Esophagus muscularis mucosa (tissue), 4 donors: Measurements from ENCODE around the gene HHIPL1. TPM values are rescaled to one million over a fixed set of nuclear protein-coding genes. Genes with fewer than 3 reads are reported as not detected.
A peak's percentile ranks its signal among the peaks of the same experiment; 100 is the strongest.

Source experiments
- DNase-seq: peaks from one replicate; pipeline ENCODE4 v3.0.0-alpha.2; 2017; ENCODE audit errors: extremely low spot score
- H3K27ac ChIP-seq, 4 donors: fragments of 200-600 bp; sonication (generic); replicated peaks in 1 of 4; 1 replicate in 3 of 4; 2 replicates in 1 of 4; pipeline ENCODE4 v1.5.1; 2016 to 2019; ENCODE audit warnings: mild to moderate bottlenecking in 1 of 4
- H3K27me3 ChIP-seq, 4 donors: fragments of 200-600 bp; sonication (generic); one replicate each; pipeline versions ENCODE4 v1.5.1 to v1.6.0; 2016 to 2019
- H3K36me3 ChIP-seq, 4 donors: fragments of 200-600 bp; sonication (generic); one replicate each; pipeline ENCODE4 v1.5.1; 2016 to 2019
- H3K4me1 ChIP-seq, 4 donors: fragments of 200-600 bp; sonication (generic); one replicate each; pipeline ENCODE4 v1.5.1; 2016 to 2019
- H3K4me3 ChIP-seq, 4 donors: fragments of 200-600 bp; sonication (generic); 1 replicate in 2 of 4; 2 replicates in 2 of 4; pipeline ENCODE4 v1.5.1; 2016 to 2019; ENCODE audit warnings: mild to moderate bottlenecking in 4 of 4, moderate library complexity in 1 of 4
- H3K9me3 ChIP-seq, 4 donors: fragments of 200-600 bp; sonication (generic); 1 replicate in 3 of 4; 2 replicates in 1 of 4; pipeline ENCODE4 v1.5.1; 2016 to 2019
- EP300 ChIP-seq: sonication (generic); formaldehyde crosslinking; IDR thresholded peaks from one replicate; pipeline ENCODE4 v1.6.1; 2017; ENCODE audit warnings: antibody characterized with exemption
- POLR2A ChIP-seq: fragments of 450-650 bp; IDR thresholded peaks from one replicate; pipeline ENCODE4 v1.6.1; 2017; ENCODE audit warnings: antibody characterized with exemption, moderate library complexity, mild to moderate bottlenecking, low read depth
- POLR2AphosphoS5 ChIP-seq, 2 donors: sonication (generic); formaldehyde crosslinking; IDR thresholded peaks; one replicate each; pipeline ENCODE4 v1.6.1; 2017; ENCODE audit warnings: antibody characterized with exemption in 2 of 2
- WGBS: methylation state at CpG from one replicate; pipeline ENCODE4 v1.1.5; 2018; 5-methylcytosine and 5-hydroxymethylcytosine counted together
- intact Hi-C: fragments of 100-400 bp; cut with DNase I; formaldehyde crosslinking; loops from one replicate; pipeline ENCODE4 v1.15.1; 2023
- total RNA-seq, 4 donors: library from RNA; depleted of rRNA; stranded (reverse); fragments of >200 nt; gene quantifications; one replicate each; pipeline versions ENCODE4 v1.1.0 to v1.2.1, GENCODE V29; 2016
- TF ChIP-seq, protein P1 (sequence below), 3 experiments: fragments of 200-600 bp in 2 of 3; fragments of 450-650 bp in 1 of 3; sonication (generic) in 2 of 3; IDR thresholded peaks; one replicate each; pipeline ENCODE4 v1.5.1; 2017 to 2019; ENCODE audit warnings: antibody characterized with exemption in 3 of 3, mild to moderate bottlenecking in 2 of 3, moderate library complexity in 1 of 3

HHIPL1 gene
- total RNA-seq, 4 donors from 2014 or later, result 4.2 to 9.1 (median 5.9) TPM

DNA sequence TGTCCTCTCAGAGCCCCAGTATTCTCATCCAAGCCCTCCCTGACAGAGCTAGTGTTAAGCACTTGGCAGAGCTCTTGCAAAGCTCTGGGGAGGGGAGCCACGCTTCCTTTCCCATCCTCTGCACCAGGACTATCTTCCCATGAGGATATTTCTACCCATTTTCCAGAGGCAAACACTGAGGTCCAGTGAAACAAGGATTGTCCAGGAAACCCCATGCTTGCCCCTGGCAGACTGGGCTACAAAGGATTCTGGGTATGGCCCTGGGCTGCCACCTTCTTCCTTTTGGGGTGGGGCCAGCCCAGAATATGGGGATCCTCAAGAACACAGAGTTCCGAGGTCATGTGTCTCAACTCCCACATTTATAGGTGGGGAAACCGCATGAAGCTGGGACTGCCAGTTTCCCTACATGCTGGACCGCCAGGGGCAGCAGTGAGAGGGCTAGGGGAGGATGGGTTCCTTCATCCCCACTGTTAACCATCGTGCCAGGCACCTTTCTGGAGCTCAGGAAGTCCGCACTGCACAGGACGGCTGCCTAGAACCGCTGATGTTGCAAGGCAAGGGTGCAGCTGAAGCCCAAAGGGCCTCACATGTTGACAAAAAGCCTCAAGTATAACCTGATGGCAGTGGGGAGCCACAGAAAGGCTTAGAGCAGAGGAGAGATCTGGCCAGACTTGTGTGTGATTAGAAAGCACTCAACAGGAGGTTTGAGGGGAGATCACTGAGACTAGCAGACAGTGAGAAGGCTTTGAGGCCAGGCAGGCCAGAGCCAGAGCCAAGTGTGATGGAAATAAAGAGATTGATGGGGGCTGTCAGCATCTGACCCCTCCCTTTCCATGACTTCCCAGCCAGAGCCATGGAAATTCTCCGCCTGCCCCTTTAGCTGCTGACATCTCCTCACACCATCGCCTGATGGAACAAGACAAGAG is 35.4 kb upstream of the HHIPL1 start:
- H3K4me1 ChIP-seq, result peaks cover 7 to 33% (median 12%) of the 10 kb centered on the region in 4 donors
- H3K36me3 ChIP-seq, result no peaks in the 10 kb centered on the region
- TF ChIP-seq, protein P1, sequence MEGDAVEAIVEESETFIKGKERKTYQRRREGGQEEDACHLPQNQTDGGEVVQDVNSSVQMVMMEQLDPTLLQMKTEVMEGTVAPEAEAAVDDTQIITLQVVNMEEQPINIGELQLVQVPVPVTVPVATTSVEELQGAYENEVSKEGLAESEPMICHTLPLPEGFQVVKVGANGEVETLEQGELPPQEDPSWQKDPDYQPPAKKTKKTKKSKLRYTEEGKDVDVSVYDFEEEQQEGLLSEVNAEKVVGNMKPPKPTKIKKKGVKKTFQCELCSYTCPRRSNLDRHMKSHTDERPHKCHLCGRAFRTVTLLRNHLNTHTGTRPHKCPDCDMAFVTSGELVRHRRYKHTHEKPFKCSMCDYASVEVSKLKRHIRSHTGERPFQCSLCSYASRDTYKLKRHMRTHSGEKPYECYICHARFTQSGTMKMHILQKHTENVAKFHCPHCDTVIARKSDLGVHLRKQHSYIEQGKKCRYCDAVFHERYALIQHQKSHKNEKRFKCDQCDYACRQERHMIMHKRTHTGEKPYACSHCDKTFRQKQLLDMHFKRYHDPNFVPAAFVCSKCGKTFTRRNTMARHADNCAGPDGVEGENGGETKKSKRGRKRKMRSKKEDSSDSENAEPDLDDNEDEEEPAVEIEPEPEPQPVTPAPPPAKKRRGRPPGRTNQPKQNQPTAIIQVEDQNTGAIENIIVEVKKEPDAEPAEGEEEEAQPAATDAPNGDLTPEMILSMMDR (IDR thresholded peaks at IDR 0.05), result peak; percentile 26 to 43 (median 30)
- TF ChIP-seq EP300, result no peak
- no peak for TF ChIP-seq POLR2AphosphoS5 (IDR thresholded peaks at IDR 0.05)
- no peak for TF ChIP-seq POLR2A
- H3K27me3 ChIP-seq, result no peaks in the 10 kb centered on the region
- intact Hi-C loops, result no loop called here
- no peak for DNase-seq
- H3K4me3 ChIP-seq, result no peak overlapping the region
- H3K27ac ChIP-seq, result no peak overlapping the region
- no peaks in the 10 kb centered on the region for H3K9me3 ChIP-seq
- 40% methylated on average over 10 of the region's 10 CpGs for WGBS

- no peaks in the 10 kb centered on the region for H3K27me3 ChIP-seq
- no peak for DNase-seq
- no peak for TF ChIP-seq EP300
- TF ChIP-seq POLR2A, result no peak
- TF ChIP-seq, protein P1 (IDR thresholded peaks at IDR 0.05), result no peak
- TF ChIP-seq POLR2AphosphoS5 (IDR thresholded peaks at IDR 0.05), result no peak
- H3K36me3 ChIP-seq, result no peaks in the 10 kb centered on the region
- H3K4me3 ChIP-seq, result no peak overlapping the region
- intact Hi-C loops, result no loop called here
- no peaks in the 10 kb centered on the region for H3K9me3 ChIP-seq
- H3K27ac ChIP-seq, result no peak overlapping the region
- 96% methylated on average over 4 of the region's 4 CpGs for WGBS
- H3K4me1 ChIP-seq, result peaks cover 11 to 31% (median 18%) of the 10 kb centered on the region in 4 donors
Measured at GRCh38 chr14:99611646-99612045, 33.3 kb upstream of the HHIPL1 start.

DNA sequence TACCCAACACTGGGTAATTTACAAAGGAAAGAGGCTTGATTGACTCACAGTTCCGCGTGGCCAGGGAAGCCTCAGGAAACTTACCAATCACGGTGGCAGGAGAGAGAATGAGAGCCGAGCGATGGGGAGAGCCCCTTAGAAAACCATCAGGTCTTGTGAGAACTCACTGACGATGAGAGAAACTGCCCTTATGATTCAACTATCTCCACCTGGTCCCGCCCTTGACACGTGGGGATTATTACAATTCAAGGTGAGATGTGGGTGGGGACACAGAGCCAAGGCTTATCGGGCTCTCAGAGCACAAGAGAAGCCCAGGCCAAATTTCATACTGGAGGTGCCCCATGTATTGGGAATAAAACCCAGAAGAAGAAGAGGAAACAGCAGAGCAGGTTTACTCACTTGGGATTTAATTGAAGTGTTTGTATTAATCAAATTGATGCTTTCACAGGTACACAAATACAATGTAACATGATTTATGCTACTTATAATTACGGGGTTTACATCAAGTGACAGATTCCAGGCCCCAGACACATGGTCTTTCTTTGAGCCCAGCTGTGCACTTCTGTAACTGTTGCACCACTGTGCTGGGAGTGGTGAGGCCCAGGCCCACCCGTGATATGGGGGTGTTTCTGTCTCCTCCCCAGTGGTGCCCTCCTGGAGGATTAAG is 32.7 kb upstream of the HHIPL1 start:
- Histone ChIP-seq H3K4me1 (peaks cover 11 to 31% (median 18%) of the 10 kb centered on the region in 4 donors), H3K27me3 (no peaks in the 10 kb centered on the region), H3K4me3 (no peak overlapping the region), H3K36me3 (no peaks in the 10 kb centered on the region), H3K9me3 (no peaks in the 10 kb centered on the region), H3K27ac (no peak overlapping the region)
- DNase-seq, result no peak
- 82% methylated on average over 11 of the region's 11 CpGs for WGBS
- intact Hi-C loops, result no loop called here
- TF ChIP-seq POLR2A (no peak), POLR2AphosphoS5 (IDR thresholded peaks at IDR 0.05) (no peak), EP300 (no peak)
- TF ChIP-seq, protein P1 (IDR thresholded peaks at IDR 0.05), result no peak

GRCh38 chr14:99612738-99613330 is 32.1 kb upstream of the HHIPL1 start:
- H3K27me3 ChIP-seq, result no peaks in the 10 kb centered on the region
- H3K9me3 ChIP-seq, result no peaks in the 10 kb centered on the region
- WGBS, result 76% methylated on average over 7 of the region's 8 CpGs
- no peaks in the 10 kb centered on the region for H3K36me3 ChIP-seq
- H3K4me3 ChIP-seq, result no peak overlapping the region
- no peak for TF ChIP-seq POLR2AphosphoS5 (IDR thresholded peaks at IDR 0.05)
- TF ChIP-seq, protein P1 (IDR thresholded peaks at IDR 0.05), result no peak
- DNase-seq, result no peak
- H3K27ac ChIP-seq, result no peak overlapping the region
- intact Hi-C loops, result no loop called here
- H3K4me1 ChIP-seq, result peaks cover 11 to 31% (median 18%) of the 10 kb centered on the region in 4 donors
